HG03520 (cell line): ENCODE results near the gene MUC22.
"Not testable (repeated sequence)": the region's sequence is repeated elsewhere in the genome, so short reads cannot be mapped to it uniquely, and the experiment has no call there.

Experiments
- ATAC-seq: cut with Tn5 transposase; IDR thresholded peaks from one replicate; pipeline ENCODE4 v1.9.1; 2021; ENCODE audit warnings: mild to moderate bottlenecking, moderate library complexity; ENCODE audit not compliant: unreplicated experiment

MUC22 gene

DNA sequence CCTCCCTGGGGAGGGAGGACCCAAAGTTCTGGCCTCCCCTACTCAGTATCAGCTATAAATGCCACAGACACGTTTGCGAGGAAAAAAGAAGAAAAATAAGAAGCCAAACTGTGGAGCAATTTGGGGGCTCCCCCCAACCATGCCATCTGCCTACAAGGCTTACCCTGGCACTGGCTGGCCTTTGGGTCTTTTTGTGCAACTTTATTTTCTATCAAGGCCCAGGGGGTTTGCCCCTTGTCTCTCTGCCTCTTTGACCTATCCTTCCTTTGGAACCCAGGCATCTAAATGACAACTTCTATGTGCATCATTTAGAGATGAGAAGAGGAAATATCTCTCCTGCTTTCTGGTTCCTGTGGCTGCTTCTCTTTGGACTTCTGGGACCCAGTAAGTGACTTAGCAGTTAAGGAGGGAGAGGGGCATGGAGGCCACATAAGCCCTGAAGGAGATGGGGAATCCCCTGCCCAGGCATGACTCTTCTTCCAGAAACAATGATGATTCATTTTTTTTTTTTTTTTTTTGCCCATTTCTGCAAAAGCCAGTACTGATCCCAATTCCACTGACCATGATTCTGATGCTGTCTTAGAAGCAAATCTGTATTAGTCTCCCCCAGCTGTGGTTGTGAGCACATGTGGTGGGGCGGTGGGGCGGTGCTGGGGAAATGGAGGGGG lies at the start of gene MUC22:
MUC22 (plus strand) TSS at position 82 of the 668 bp plus-strand sequence; CDS start at position 315, 233 bp downstream.
- no peak for ATAC-seq

DNA sequence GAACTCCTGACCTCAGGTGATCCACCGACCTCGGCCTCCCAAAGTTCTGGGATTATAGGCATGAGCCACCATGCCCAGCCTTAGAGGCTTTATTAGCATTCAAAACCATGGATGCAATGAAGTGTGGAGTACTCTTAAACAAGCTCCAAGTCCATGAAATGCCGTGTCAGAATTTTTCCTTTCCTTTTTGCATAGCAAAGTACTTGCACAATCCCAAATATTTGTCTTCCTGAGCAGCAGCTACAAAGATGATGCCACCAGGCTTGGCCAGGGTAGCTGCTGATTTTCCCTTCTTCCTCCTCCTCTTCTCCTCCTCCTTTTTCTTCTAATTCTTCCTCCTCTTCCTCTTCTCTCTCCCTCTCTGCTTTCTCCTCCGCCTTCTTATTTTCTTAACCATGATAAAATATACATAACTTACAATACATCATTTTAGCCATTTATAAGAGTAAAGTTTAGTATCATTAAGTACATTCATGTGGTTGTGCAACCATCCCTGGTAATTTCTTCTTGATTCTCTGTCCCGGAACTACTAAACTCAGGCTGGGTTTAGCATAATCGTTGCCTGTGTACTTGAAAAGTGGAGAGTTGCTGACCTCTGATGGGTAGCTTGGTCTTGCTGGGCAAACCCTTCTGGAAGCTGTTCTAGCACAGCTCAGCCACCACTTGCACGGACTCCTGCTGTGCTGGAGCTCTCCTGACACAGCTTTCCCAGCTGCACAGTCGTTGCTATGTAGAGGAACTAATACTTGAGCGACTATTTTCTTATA lies 49.2 kb upstream of the MUC22 start:
- ATAC-seq = no peak

DNA sequence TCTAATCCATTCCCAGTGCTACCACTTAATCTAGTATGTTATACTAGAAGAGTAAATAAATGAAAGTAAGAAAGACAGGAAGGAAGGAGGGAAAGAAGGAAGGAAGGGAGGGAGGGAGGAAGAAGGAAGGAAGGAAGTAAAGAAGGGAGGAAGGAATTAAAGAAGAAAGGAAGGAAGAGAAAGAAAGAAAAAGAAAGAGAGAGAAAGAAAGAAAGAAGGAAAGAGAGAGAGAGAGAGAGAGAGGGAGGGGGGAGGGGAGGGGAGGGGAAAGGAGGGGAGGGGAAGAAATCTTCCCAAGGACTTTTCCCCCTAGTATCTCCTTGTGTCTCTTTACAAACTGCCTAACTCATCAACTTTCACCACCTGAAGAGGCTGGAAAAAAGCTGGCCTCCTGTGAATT lies 47.6 kb upstream of the MUC22 start:
- no peak for ATAC-seq

DNA sequence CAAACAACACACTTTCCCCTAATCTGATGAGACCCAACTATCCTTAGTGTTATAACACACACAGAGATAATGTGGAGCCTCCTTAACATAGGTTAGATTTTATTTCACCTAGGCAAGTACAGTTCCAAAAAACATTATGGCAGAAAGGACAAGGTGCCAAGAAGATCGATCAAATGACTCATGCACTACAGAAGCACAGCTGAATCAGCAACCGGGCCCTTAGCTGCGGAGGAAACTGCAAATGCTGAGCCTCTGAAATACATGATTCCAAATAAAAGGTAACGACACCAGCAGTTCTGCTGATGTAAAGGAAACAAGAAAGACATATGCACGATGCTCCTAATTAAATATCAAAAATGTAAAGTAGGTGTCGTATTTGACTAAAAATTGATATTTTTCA lies 46.6 kb upstream of the MUC22 start:
- ATAC-seq = no peak

DNA sequence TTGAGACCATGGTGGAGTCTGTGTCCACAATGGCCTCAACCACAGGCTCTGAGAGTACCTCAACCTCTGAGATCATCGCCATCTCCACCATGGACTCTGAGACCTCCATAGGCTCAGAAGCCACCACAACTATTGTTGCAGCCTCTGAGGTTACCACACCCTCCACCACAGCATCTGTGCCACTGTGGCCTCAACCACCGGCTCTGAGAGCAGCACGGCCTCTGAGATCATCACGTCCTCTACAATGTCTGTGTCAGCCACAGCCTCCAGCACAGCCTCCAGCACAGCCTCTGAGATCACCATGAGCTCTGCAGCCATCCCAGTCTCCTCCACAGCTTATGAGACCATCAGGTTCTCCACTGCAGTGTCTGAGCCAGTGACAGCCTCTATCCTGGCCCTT lies 46.2 kb upstream of the MUC22 start:
- ATAC-seq = no peak

DNA sequence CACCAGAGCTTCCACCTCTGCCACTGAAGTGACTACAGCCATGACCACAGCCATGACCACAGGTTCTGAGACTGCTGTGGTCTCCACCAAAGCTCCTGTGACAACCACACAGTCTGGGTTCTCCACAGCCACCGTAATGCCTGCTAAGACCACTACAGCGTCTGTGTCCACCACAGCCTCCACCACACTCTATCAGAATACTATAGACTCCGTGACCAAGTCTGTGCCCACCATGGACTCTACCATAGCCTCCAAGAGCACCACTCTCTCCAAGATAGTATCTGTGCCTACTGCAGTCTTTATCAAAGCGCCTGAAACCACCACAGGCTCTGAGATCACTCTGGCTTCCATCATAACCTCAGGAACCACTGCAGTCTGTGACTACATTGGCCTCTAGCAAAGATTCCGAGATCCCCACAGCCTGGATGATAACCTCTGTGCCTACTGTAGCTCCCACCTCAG lies 45.1 kb upstream of the MUC22 start:
- ATAC-seq = no peak

DNA sequence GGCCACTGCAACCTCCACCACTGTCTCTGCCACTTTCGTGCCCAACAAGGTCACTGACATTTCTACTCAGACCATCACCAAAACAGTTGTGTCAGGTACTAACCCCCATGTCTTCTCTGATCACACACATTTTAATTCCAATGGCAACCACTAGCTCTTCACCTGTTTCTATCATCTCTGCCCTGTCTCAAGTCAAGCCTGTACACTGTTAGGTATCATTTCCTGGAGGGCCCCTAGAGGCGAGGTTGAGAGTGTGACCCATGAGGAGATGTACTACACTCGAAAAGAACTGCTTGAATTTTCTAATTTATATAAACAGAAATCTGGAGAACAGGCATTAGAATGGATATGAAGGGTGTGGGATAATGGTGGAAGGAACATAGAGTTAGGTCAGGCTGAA lies 44.1 kb upstream of the MUC22 start:
- ATAC-seq = no peak

DNA sequence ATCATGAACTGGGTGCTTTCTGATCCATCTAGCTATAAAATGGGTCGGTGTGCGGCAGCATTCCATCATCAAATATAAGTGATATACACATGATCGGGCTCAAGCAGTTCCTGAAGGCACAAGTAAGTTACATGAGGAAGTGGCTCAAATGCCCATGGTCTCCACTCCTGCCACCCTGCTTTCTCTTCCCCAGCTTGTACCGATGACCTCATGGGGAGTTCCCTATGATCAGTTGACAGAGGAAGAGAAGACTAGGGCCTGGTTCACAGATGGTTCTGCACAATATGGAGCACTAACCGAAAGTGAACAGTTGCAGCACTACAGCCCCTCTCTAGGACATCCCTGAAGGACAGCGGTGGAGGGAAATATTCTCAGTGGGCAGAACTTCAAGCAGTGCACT lies 41.1 kb upstream of the MUC22 start:
- ATAC-seq = not testable (repeated sequence)

DNA sequence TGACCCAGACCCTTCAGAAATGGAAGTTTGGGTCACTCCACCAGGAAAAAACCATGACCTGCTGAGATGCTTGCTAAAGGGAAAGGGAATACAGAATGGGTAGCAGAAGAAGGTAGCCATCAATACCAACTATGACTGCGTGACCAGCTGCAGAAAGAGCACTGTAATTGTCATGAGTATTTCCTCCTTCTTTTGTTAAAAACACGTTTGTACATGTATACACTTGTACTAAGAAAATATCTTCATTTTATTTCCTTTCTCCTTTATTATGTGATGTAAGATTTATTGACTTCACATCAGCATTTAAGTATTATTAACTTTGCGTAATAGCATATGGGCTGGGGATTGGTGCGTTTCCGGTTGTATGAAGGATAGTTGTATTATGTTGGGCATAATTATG lies 39.3 kb upstream of the MUC22 start:
- no peak for ATAC-seq

DNA sequence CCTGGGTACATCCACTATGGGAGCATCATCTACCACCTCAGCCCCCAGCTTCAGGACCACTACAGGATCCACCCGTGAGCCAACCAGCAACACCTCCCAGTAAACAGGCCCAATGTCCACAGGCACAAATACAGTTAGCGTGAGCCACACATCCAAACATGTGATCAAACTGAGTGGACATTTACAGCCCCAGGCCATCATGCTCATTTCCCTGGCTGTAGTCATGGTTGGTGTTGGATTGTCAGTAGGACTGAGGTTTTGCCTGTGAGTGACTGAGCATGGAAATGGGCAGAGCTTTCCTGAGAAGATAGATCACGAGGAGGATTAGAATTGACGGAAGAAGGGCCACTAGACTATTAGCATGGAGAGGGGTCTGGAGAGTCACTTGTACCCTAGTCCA lies 37.5 kb upstream of the MUC22 start:
- no peak for ATAC-seq

DNA sequence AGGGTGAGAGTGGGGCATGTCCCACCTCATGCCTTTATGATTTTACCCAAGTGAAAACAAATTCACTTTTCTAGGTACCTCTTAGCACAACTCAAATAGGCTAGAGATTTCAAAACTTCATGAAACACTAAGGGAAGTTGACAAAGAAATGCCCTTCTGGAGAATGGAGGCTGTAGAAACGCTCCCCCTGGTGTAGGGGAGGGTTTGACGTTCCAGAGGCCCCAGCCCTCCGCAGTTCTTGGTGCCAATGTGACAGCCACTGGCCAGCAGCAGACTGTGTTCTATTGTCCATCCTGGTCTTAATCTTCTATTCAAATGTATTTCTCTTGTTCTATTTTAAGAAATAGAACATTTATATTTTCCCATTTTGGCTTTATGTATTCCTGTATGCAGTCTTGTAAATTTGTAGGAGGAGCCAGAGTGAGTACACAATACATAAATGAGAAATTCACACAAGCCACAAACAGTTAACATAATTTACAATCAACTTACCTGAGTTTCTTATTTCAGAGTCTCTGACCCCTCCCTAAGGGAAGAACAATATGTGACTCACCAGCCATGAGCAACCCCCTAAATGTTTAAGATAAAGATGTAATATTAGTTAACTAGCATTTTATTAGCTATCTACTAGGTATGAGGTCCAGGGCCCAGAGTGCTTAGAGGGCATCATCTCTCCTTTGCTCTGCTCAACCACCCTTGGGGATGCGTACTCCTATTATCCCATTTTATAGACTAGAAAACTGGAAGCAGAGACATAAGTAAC lies 35.6 kb upstream of the MUC22 start:
- no peak for ATAC-seq

DNA sequence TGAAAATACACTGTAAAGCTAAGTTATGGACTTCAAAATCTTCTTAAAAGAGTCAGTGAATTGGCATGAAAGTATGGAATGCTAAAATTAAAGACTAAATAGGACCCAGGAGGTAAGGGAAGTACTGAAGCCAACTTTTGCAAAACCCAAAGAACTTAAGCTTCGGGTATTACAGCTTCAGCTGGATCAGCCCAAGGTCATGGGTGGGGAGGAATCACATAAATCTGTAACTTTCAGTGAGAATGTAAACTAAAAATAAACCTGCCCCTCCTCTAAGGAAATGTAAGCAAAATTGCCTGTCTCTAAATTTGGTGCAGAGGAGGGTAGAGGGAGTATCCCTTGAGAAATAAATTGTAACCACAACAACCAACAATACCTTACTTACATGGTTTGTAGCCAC lies 31.1 kb upstream of the MUC22 start:
- ATAC-seq = no peak

DNA sequence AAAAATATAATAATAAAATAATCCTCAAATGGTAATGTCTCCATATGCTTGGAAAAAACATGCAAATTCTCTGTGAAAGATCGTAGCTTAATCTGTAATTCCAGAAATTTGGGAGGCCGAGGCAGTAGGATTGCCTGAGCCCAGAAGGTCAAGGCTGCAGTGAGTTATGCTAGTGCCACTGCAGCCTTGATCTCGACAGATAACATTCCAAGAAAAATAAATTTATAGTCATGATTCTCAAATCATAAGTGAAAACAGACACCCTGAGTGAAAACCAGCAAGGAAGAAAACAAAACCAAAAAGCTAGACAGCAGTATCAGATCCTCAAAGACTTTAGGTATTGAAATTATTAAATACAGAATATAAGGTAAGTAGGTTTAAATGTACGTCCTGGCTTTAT lies 30.6 kb upstream of the MUC22 start:
- no peak for ATAC-seq

DNA sequence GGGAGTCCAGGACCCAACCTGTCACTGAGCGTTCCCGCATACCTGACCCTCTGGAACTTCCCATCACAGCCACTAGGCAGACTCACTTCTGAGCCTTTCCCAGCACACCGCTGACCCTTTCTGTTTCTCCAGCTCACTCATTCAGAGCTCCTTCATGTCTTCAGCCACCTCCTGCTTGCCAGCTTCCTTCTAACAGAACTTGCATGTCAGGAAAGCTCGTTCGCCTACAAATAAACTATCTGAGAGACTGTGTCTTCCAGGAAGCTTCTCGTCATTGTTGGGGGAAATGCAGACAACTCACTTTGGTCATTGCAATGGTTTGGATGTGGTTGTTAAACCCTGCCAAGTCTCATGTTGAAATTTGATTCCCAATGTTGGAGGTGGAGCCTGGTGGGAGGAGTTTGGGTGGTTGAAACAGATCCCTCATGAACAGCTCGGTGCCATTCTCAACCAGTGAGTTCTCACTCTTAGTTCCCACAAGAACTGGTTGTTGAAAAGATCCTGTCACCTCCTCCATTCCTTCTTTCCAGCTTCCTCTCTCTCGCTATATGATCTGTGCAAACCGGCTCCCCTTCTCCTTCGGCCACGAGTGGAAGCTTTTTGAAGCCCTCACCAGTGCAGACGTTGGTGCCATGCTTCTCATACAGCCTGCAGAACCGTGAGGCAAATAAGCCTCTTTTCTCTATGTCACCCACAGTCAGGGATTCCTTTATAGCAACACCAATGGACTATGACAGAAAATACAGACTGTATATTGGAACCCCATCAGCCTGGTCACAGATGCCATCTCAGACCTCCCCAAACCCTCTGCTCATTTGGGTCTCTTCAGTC lies 28.1 kb upstream of the MUC22 start:
- no peak for ATAC-seq

DNA sequence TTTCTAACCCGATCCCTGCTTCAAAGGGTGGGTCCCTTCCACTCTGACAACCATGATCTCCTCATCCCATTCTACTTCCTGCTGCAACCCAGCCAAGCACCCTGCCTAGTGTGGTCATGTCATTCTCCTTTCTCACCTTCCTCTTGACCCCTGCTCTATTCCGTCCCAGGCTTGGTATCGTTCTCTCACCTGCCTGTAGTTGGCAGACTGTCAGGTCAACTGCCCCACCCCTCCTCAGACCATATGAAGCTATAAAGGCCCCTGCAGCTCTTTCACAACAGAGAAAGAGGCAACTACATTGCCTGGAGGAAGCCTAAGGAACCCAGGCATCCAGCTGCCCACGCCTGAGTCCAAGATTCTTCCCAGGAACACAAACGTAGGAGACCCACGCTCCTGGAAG lies 26.8 kb upstream of the MUC22 start, which contains the start of gene MUC21:
MUC21 (plus strand) TSS at position 280 of the 400 bp plus-strand sequence. CDS start 241 bp downstream, outside the sequence.
- no peak for ATAC-seq

DNA sequence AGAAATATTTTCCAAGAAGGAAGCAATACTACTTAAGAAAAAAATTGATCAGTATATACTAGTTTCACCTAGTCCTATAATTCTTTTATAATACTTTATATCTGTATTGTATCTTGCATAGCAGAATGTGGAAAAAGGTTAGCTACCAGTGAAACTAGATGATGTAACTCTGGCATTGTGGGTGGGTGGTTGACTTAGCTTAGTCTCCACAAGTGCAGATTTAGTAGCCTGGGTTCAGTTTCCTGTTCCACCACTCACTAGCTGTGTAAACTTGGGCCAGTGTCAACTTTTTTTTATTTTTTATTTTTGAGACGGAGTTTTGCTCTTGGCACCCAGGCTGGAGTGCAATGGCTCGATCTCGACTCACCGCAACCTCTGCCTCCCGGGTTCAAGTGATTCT lies 24.8 kb upstream of the MUC22 start:
- no peak for ATAC-seq

DNA sequence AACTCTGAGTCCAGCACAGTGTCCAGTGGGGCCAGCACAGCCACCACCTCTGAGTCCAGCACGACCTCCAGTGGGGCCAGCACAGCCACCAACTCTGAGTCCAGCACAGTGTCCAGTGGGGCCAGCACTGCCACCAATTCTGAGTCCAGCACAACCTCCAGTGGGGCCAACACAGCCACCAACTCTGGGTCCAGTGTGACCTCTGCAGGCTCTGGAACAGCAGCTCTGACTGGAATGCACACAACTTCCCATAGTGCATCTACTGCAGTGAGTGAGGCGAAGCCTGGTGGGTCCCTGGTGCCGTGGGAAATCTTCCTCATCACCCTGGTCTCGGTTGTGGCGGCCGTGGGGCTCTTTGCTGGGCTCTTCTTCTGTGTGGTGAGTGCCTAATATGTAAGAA lies 23.0 kb upstream of the MUC22 start:
- ATAC-seq = no peak

DNA sequence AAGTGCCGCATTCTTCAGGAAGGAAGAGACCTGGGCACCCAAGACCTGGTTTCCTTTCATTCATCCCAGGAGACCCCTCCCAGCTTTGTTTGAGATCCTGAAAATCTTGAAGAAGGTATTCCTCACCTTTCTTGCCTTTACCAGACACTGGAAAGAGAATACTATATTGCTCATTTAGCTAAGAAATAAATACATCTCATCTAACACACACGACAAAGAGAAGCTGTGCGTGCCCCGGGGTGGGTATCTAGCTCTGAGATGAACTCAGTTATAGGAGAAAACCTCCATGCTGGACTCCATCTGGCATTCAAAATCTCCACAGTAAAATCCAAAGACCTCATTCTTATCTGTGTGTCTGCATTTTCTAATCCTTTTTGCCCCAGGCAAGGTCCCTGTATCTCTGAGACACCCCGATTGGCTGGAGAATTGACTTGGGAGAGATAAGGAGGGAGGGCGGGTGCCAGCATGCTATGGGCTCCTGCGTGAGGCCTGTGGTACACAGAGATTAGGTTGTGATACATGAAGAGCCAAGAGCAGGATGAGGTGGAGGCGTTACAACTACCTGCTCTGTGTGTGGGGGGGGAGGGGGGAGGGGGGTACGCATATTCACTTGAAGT lies 22.0 kb upstream of the MUC22 start:
- no peak for ATAC-seq

DNA sequence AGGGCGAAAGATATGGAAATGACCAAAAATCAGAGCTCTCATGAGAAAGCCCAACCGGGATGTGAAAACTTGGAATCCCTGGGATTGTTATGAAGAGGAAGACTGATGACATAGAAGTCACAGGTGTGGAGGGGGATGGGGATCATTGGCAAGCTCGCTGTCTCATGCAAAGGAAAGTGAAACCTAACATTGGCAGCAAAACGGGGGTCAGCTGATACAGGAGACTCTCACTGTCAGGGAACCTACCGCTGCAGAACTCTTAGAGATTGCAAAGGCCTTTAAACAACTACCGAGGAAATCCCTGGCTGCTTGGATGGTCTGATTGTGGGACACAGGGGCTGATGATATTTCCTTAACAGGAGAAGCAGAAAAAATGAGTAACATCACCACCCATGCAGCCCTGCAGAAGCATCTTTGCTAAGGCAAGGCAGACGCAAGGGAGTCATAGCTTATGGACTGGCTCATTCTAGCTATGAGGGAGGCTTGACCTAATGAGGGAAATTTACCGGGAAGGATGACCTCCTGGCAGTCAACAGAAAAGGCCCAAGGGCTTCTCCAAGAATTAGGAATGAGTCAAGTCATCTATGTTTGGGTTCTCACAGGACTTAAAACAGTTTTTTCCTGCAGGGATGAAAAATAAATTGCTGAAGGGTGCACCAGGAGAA lies 19.7 kb upstream of the MUC22 start:
- ATAC-seq = no peak

DNA sequence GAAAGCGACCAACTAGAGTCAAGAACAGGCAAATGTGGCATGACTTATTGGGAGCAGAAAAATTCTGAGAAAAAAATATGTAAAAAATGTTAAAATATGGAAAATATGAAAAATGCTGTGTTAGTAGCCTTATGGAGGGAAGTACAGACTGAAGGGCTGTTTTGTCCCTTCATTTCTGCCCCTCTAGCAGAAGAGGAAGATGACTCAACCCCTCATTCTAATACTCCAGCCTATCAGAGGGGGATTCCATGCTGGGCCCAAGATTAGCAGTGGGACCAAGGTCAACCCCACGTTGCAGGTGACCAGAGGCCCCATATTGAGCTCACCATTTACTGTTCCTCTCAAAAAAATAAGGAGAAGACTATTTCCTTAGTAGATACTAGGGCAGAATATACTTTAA lies 18.4 kb upstream of the MUC22 start:
- no peak for ATAC-seq
